ENCODE measurements around the gene CHMP4A. TPM values are rescaled to one million over a fixed set of nuclear protein-coding genes. Genes with fewer than 3 reads are reported as not detected.

CHMP4A gene
- total and polyA plus RNA-seq, 2 experiments from 2014 or later: 25.6 to 73.6 TPM

- DNase-seq (ENCODE audit: low spot score): no peak
- Histone ChIP-seq H3K36me3 (replicated peaks; ENCODE audit: insufficient read depth, low read depth) (no peaks in the 10 kb centered on the region), H3K27me3 (no peaks in the 10 kb centered on the region), H4K20me1 (ENCODE audit: insufficient read depth, poor library complexity, severe bottlenecking) (peaks cover 4% of the 10 kb centered on the region), H3K27ac (no peak overlapping the region), H3K4me2 (no peak overlapping the region), H3K9me2 (replicated peaks; ENCODE audit: insufficient read depth) (no peaks in the 10 kb centered on the region), H3K79me2 (peaks cover 32% of the 10 kb centered on the region), H3K9me3 (ENCODE audit: low read depth) (no peaks in the 10 kb centered on the region), H2AFZ (no peak overlapping the region), H3K4me3 (no peak overlapping the region), H3K4me1 (ENCODE audit: insufficient read depth) (peaks cover 6% of the 10 kb centered on the region)
- no peak for TF ChIP-seq EZH2 (IDR thresholded peaks at IDR 0.05; ENCODE audit: borderline replicate concordance)
- no peak for TF ChIP-seq EZH2phosphoT487 (IDR thresholded peaks at IDR 0.05; ENCODE audit: low read depth, severe bottlenecking, unreplicated experiment)
- TF ChIP-seq CTCF (IDR thresholded peaks at IDR 0.05; ENCODE audit: poor library complexity): no peak
- WGBS (ENCODE audit: low lambda C conversion rate, missing lambda C conversion rate): 96% methylated on average over 9 of the region's 9 CpGs
These were observed 27.0 kb upstream of the CHMP4A start for GRCh38 chr14:24240110-24240918.

- Histone ChIP-seq H3K9me2 (replicated peaks; ENCODE audit: insufficient read depth) (no peaks in the 10 kb centered on the region), H3K27ac (no peak overlapping the region), H3K9me3 (ENCODE audit: low read depth) (no peaks in the 10 kb centered on the region), H3K27me3 (no peaks in the 10 kb centered on the region), H4K20me1 (ENCODE audit: insufficient read depth, poor library complexity, severe bottlenecking) (peaks cover 4% of the 10 kb centered on the region), H2AFZ (no peak overlapping the region), H3K4me3 (no peak overlapping the region), H3K4me2 (no peak overlapping the region), H3K36me3 (replicated peaks; ENCODE audit: insufficient read depth, low read depth) (no peaks in the 10 kb centered on the region), H3K79me2 (peaks cover 50% of the 10 kb centered on the region), H3K4me1 (ENCODE audit: insufficient read depth) (peaks cover 11% of the 10 kb centered on the region)
- DNase-seq (ENCODE audit: low spot score): no peak
- 95% methylated on average over 5 of the region's 5 CpGs for WGBS (ENCODE audit: low lambda C conversion rate, missing lambda C conversion rate)
- TF ChIP-seq EZH2 (IDR thresholded peaks at IDR 0.05; ENCODE audit: borderline replicate concordance) (no peak), EZH2phosphoT487 (IDR thresholded peaks at IDR 0.05; ENCODE audit: low read depth, severe bottlenecking, unreplicated experiment) (no peak), CTCF (IDR thresholded peaks at IDR 0.05; ENCODE audit: poor library complexity) (no peak)
These were observed 25.3 kb upstream of the CHMP4A start for GRCh38 chr14:24238527-24239037.

GRCh38 chr14:24238123-24238522 lies 24.8 kb upstream of the CHMP4A start:
- peak; percentile 44 for DNase-seq (ENCODE audit: low spot score)
- H3K4me3 ChIP-seq: no peak overlapping the region
- H3K36me3 ChIP-seq (replicated peaks; ENCODE audit: insufficient read depth, low read depth): no peaks in the 10 kb centered on the region
- H3K9me2 ChIP-seq (replicated peaks; ENCODE audit: insufficient read depth): no peaks in the 10 kb centered on the region
- no peak overlapping the region for H3K4me2 ChIP-seq
- no peaks in the 10 kb centered on the region for H3K9me3 ChIP-seq (ENCODE audit: low read depth)
- 97% methylated on average over 5 of the region's 5 CpGs for WGBS (ENCODE audit: low lambda C conversion rate, missing lambda C conversion rate)
- no peak overlapping the region for H3K27ac ChIP-seq
- H3K27me3 ChIP-seq: no peaks in the 10 kb centered on the region
- TF ChIP-seq EZH2phosphoT487 (IDR thresholded peaks at IDR 0.05; ENCODE audit: low read depth, severe bottlenecking, unreplicated experiment): no peak
- no peak for TF ChIP-seq CTCF (IDR thresholded peaks at IDR 0.05; ENCODE audit: poor library complexity)
- TF ChIP-seq EZH2 (IDR thresholded peaks at IDR 0.05; ENCODE audit: borderline replicate concordance): no peak
- H2AFZ ChIP-seq: no peak overlapping the region
- H3K79me2 ChIP-seq: peaks cover 54% of the 10 kb centered on the region
- H3K4me1 ChIP-seq (ENCODE audit: insufficient read depth): peaks cover 12% of the 10 kb centered on the region
- H4K20me1 ChIP-seq (ENCODE audit: insufficient read depth, poor library complexity, severe bottlenecking): peaks cover 4% of the 10 kb centered on the region
